Measurements from ENCODE around the gene MBLAC1. TPM values are rescaled to one million over a fixed set of nuclear protein-coding genes. Genes with fewer than 3 reads are reported as not detected.

Gene MBLAC1
- total and polyA plus RNA-seq, 9 of the 15 experiments (the other 6 are each of a cell fraction or from before 2014, with no cell fraction given), result 0.03 to 3.1 (median 0.52) TPM

DNA sequence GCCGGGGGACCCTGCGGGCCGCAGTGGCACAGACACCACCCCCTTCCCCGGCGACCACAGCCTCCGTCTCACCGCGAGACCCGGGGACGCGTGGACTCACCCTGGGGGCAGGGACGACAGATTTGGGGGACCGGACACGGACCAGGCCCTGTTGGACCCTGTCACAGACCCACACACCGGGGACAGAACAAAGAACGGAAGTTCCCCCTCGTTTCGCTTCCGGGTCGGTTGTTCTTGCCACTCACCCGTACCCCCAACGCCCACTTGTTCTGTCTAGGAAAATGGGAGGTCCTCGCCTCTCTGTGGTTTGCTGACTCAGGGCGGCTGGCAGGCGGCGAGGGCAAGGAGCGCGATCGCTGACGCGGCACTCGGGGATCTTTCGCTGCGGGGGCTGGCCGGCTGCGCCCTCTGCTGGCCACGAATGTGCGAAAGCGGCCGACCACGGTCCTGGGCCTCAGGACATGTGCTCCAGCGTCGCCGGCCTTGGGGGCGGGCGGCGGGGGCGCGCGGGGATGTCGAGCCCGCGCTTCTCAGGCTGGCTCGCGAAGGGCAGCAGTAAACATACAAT lies 45.1 kb upstream of the MBLAC1 start, which contains the start of gene ZNF3 (continued):
- TF ChIP-seq, protein P1, sequence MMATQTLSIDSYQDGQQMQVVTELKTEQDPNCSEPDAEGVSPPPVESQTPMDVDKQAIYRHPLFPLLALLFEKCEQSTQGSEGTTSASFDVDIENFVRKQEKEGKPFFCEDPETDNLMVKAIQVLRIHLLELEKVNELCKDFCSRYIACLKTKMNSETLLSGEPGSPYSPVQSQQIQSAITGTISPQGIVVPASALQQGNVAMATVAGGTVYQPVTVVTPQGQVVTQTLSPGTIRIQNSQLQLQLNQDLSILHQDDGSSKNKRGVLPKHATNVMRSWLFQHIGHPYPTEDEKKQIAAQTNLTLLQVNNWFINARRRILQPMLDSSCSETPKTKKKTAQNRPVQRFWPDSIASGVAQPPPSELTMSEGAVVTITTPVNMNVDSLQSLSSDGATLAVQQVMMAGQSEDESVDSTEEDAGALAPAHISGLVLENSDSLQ (IDR thresholded peaks at IDR 0.05), result peak; percentile 97
- TF ChIP-seq PYGO2 (tag; IDR thresholded peaks at IDR 0.05), result no peak
- TF ChIP-seq, protein P2, sequence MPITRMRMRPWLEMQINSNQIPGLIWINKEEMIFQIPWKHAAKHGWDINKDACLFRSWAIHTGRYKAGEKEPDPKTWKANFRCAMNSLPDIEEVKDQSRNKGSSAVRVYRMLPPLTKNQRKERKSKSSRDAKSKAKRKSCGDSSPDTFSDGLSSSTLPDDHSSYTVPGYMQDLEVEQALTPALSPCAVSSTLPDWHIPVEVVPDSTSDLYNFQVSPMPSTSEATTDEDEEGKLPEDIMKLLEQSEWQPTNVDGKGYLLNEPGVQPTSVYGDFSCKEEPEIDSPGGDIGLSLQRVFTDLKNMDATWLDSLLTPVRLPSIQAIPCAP (CRISPR knock-in tag; IDR thresholded peaks at IDR 0.05; ENCODE audit: borderline replicate concordance), result no peak
- TF ChIP-seq FOXP1 (CRISPR knock-in tag; IDR thresholded peaks at IDR 0.05), result peak; percentile 95
- peak; percentile 74 for TF ChIP-seq NCOR1 (IDR thresholded peaks at IDR 0.05)
- TF ChIP-seq, protein P3, sequence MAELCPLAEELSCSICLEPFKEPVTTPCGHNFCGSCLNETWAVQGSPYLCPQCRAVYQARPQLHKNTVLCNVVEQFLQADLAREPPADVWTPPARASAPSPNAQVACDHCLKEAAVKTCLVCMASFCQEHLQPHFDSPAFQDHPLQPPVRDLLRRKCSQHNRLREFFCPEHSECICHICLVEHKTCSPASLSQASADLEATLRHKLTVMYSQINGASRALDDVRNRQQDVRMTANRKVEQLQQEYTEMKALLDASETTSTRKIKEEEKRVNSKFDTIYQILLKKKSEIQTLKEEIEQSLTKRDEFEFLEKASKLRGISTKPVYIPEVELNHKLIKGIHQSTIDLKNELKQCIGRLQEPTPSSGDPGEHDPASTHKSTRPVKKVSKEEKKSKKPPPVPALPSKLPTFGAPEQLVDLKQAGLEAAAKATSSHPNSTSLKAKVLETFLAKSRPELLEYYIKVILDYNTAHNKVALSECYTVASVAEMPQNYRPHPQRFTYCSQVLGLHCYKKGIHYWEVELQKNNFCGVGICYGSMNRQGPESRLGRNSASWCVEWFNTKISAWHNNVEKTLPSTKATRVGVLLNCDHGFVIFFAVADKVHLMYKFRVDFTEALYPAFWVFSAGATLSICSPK (IDR thresholded peaks at IDR 0.05; ENCODE audit: borderline replicate concordance), result no peak
- TF ChIP-seq POLR2B (IDR thresholded peaks at IDR 0.05; ENCODE audit: low read depth, partially characterized antibody), result peak; percentile 85
- peak; percentile 50; the same call in 1 of the 2 replicates for TF ChIP-seq ATF1 (CRISPR knock-in tag; IDR thresholded peaks at IDR 0.05)
- peak; percentile 93 for TF ChIP-seq ATF1 (tag; IDR thresholded peaks at IDR 0.05)
- no peak for TF ChIP-seq FOXJ2 (tag; IDR thresholded peaks at IDR 0.05)
- peak; percentile 96 for TF ChIP-seq CREM (IDR thresholded peaks at IDR 0.05; ENCODE audit: low read depth)
- TF ChIP-seq MAFF (IDR thresholded peaks at IDR 0.05; ENCODE audit: low read length), result peak; percentile 92
- peak; percentile 99 for TF ChIP-seq NFE2 (IDR thresholded peaks at IDR 0.05; ENCODE audit: low read depth)
- TF ChIP-seq ZNF263 (CRISPR knock-in tag; IDR thresholded peaks at IDR 0.05; ENCODE audit: borderline replicate concordance), result peak; percentile 69; the same call in 1 of the 2 replicates
- TF ChIP-seq PRMT5 (CRISPR knock-in tag; IDR thresholded peaks at IDR 0.05), result 0 out of 2 replicates have a peak, but pooled peaks have one; percentile 27
- no peak for TF ChIP-seq PHB2 (IDR thresholded peaks at IDR 0.05; ENCODE audit: low read depth)
- peak; percentile 92; the same call in 1 of the 2 replicates for TF ChIP-seq JUN (IDR thresholded peaks at IDR 0.05; ENCODE audit: borderline replicate concordance, low read depth, low read length)
- TF ChIP-seq JUN (CRISPR knock-in tag; IDR thresholded peaks at IDR 0.05; ENCODE audit: borderline replicate concordance), result peak; percentile 46; the same call in 1 of the 2 replicates
- peak; percentile 49 to 99; a peak in 3 of 4 replicates for TF ChIP-seq MLLT1 (IDR thresholded peaks at IDR 0.05)
- TF ChIP-seq TCF3 (CRISPR knock-in tag; IDR thresholded peaks at IDR 0.05), result peak; percentile 55; the same call in 1 of the 2 replicates
- TF ChIP-seq PPARD (CRISPR knock-in tag; IDR thresholded peaks at IDR 0.05), result no peak
- TF ChIP-seq BACH1 (tag; IDR thresholded peaks at IDR 0.05), result peak; percentile 99
- TF ChIP-seq, protein P4, sequence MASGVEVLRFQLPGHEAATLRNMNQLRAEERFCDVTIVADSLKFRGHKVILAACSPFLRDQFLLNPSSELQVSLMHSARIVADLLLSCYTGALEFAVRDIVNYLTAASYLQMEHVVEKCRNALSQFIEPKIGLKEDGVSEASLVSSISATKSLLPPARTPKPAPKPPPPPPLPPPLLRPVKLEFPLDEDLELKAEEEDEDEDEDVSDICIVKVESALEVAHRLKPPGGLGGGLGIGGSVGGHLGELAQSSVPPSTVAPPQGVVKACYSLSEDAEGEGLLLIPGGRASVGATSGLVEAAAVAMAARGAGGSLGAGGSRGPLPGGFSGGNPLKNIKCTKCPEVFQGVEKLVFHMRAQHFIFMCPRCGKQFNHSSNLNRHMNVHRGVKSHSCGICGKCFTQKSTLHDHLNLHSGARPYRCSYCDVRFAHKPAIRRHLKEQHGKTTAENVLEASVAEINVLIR (CRISPR knock-in tag; IDR thresholded peaks at IDR 0.05), result peak; percentile 70
- peak; percentile 97 for TF ChIP-seq RB1 (IDR thresholded peaks at IDR 0.05; ENCODE audit: low read depth)
- TF ChIP-seq ARID1B (IDR thresholded peaks at IDR 0.05), result peak; percentile 54; the same call in 1 of the 2 replicates
